Nephron (organoid): ENCODE results near the gene UGT1A10.

ENCODE experiments used
- H3K27ac Mint-ChIP-seq, 3 experiments: 2 replicates each; pipeline ENCODE4 v1.8.0; 2020; ENCODE audit warnings: mixed read lengths in 3 of 3, mild to moderate bottlenecking in 2 of 3, moderate library complexity in 1 of 3
- H3K27me3 Mint-ChIP-seq: 2 replicates; pipeline ENCODE4 v1.8.0; 2021; ENCODE audit warnings: low read depth, mild to moderate bottlenecking, moderate library complexity, mixed read lengths
- H3K36me3 Mint-ChIP-seq: 2 replicates; pipeline ENCODE4 v1.8.0; 2020; ENCODE audit warnings: low read depth, mixed read lengths
- H3K4me1 Mint-ChIP-seq: 2 replicates; pipeline ENCODE4 v1.8.0; 2020; ENCODE audit warnings: mixed read lengths
- H3K4me3 Mint-ChIP-seq, 3 experiments: 2 replicates each; pipeline ENCODE4 v1.8.0; 2020; ENCODE audit warnings: mild to moderate bottlenecking in 3 of 3, mixed read lengths in 3 of 3, moderate library complexity in 2 of 3
- H3K9me3 Mint-ChIP-seq: 2 replicates; pipeline ENCODE4 v1.8.0; 2020; ENCODE audit warnings: mixed read lengths
- TF ChIP-seq, protein P1 (sequence below), 3 experiments: fragments of 200-600 bp; sonication (generic); IDR thresholded peaks; one replicate each; pipeline ENCODE4 v1.5.0; 2021; ENCODE audit warnings: antibody characterized with exemption in 3 of 3; ENCODE audit not compliant: unreplicated experiment in 3 of 3

UGT1A10 gene

DNA sequence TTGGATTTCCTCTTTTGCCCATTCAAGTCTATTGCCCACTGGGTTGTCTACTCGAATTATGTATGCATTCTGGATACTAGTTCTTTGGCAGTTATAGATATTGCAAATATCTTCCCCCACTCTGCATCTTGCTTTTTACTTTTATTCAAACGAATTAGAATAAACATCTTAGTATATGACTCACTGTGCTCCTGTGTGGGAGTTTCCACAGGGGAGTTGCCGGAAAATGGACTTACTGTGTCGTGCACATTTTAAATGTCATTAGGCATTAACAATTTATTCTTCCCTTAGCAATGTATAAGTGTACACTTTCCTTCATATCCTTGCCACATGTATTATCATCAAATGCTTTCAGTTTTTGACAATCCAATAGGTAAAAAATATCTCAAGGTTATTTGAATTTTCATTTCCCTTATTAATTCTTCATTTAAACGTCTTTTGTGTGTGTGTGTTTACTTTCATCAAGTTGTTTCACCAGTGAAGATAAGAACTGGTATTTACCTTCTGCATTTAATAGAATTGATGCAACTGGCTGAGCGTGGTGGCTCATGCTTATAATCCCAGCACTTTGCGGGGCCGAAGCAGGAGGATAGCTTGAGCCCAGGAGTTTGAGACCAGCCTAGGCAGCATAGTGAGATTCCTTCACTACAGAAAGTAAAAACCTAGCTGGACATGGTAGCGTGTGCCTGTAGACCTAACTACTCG, 71.8 kb downstream of the UGT1A10 start:
- H3K9me3 Mint-ChIP-seq, result peaks cover 6% of the 10 kb centered on the region
- no peak overlapping the region for H3K4me3 Mint-ChIP-seq
- peaks cover 18% of the 10 kb centered on the region for H3K27me3 Mint-ChIP-seq
- no peak overlapping the region for H3K27ac Mint-ChIP-seq
- TF ChIP-seq, protein P1, sequence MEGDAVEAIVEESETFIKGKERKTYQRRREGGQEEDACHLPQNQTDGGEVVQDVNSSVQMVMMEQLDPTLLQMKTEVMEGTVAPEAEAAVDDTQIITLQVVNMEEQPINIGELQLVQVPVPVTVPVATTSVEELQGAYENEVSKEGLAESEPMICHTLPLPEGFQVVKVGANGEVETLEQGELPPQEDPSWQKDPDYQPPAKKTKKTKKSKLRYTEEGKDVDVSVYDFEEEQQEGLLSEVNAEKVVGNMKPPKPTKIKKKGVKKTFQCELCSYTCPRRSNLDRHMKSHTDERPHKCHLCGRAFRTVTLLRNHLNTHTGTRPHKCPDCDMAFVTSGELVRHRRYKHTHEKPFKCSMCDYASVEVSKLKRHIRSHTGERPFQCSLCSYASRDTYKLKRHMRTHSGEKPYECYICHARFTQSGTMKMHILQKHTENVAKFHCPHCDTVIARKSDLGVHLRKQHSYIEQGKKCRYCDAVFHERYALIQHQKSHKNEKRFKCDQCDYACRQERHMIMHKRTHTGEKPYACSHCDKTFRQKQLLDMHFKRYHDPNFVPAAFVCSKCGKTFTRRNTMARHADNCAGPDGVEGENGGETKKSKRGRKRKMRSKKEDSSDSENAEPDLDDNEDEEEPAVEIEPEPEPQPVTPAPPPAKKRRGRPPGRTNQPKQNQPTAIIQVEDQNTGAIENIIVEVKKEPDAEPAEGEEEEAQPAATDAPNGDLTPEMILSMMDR (IDR thresholded peaks at IDR 0.05; ENCODE audit: unreplicated experiment in 3 of 3), result no peak
- no peaks in the 10 kb centered on the region for H3K4me1 Mint-ChIP-seq
- no peaks in the 10 kb centered on the region for H3K36me3 Mint-ChIP-seq

DNA sequence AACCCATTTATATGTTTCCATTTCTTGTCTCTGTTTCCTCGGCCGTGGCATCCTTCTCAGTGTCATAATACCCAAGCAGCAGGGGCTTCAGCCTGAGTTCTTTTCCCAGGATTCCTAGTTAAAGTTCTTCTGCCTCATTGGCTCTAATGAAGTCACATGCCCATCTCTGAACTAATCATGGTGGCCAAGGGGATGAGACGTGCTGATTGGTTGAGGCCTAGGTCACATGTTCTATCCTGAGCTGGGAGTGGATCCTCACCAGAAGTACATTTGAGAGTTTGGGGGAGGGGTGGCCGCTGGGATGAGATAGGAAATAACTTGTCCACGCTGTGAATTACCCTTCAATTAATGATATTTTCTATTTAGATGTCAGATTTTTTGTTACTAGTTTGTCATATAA, 72.7 kb downstream of the UGT1A10 start:
- Mint-ChIP-seq H3K27ac (no peak overlapping the region), H3K4me3 (no peak overlapping the region), H3K9me3 (peaks cover 6% of the 10 kb centered on the region), H3K4me1 (no peaks in the 10 kb centered on the region), H3K36me3 (no peaks in the 10 kb centered on the region), H3K27me3 (peaks cover 21% of the 10 kb centered on the region)
- TF ChIP-seq, protein P1 (IDR thresholded peaks at IDR 0.05; ENCODE audit: unreplicated experiment in 3 of 3), result no peak

DNA sequence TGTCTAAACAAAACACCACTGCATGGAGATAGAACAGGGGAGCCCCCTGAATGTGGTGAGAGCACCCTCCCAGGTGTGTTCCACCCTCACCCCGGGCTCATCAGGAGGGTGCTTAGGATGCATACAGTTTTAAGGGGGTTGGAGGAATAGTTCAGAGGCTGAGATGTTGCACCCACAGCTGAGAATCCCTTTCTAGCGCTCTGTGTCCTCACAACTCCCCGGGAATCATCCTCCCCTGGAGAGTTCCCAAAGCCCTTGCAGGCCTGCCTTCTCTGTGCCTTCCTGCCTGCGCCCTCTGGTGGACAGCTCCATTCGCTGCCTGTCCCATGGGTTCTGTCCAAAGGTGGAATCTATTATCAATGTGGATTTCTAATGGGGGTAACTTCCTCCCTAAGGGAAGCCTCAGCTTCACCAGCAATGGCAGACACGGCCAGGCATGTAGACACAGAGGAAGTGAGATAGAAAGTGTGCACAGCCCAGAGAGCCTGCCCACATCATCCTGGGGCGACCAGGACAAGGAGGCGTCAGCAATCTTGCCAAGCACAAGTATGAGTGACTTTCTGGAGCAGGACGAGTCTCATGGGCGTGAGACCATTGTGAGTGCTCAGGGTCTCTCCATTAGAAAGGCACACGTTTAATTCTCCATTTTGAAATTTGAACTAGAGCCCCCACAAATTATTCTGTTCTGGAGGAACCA, 75.2 kb downstream of the UGT1A10 start:
- H3K4me3 Mint-ChIP-seq, result no peak overlapping the region
- TF ChIP-seq, protein P1 (IDR thresholded peaks at IDR 0.05; ENCODE audit: unreplicated experiment in 3 of 3), result peak; percentile 75 to 81 (median 81)
- no peak overlapping the region for H3K27ac Mint-ChIP-seq
- H3K9me3 Mint-ChIP-seq, result no peaks in the 10 kb centered on the region
- no peaks in the 10 kb centered on the region for H3K36me3 Mint-ChIP-seq
- H3K4me1 Mint-ChIP-seq, result no peaks in the 10 kb centered on the region
- peaks cover 29% of the 10 kb centered on the region for H3K27me3 Mint-ChIP-seq

DNA sequence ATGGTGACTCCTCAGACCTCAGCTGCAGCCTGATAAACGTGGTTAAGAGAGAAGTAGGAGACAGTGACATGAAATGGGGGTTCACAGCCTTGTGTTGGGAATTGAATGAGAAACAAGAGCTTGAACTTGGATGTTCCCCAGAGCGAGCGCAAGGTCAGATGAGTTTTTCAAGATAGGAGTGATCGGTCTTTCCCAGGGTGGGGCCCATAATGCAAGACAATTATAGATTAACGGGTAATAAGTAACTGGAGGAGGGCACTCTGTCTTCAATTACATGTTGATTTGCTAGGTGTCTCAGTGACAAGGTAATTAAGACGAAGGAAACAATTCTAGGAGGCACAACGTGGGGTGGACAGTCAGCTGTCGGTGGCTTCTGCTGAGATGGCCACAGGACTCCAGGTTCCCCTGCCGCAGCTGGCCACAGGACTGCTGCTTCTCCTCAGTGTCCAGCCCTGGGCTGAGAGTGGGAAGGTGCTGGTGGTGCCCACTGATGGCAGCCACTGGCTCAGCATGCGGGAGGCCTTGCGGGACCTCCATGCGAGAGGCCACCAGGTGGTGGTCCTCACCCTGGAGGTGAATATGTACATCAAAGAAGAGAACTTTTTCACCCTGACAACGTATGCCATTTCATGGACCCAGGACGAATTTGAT, 76.5 kb downstream of the UGT1A10 start, which contains the start of gene UGT1A5:
TSS of gene UGT1A5 (plus strand) at position 297 of the 651 bp plus-strand sequence. CDS start at position 382, 85 bp downstream.
- no peaks in the 10 kb centered on the region for H3K4me1 Mint-ChIP-seq
- no peaks in the 10 kb centered on the region for H3K36me3 Mint-ChIP-seq
- peaks cover 26% of the 10 kb centered on the region for H3K27me3 Mint-ChIP-seq
- H3K4me3 Mint-ChIP-seq, result no peak within 1 kb of the TSS
- TF ChIP-seq, protein P1 (IDR thresholded peaks at IDR 0.05; ENCODE audit: unreplicated experiment in 3 of 3), result no peak
- H3K9me3 Mint-ChIP-seq, result no peaks in the 10 kb centered on the region
- no peak within 1 kb of the TSS for H3K27ac Mint-ChIP-seq

DNA sequence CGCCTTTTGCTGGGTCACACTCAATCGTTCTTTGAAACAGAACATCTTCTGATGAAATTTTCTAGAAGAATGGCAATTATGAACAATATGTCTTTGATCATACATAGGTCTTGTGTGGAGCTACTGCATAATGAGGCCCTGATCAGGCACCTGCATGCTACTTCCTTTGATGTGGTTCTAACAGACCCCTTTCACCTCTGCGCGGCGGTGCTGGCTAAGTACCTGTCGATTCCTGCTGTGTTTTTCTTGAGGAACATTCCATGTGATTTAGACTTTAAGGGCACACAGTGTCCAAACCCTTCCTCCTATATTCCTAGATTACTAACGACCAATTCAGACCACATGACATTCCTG, 77.0 kb downstream of the UGT1A10 start:
- H3K9me3 Mint-ChIP-seq, result no peaks in the 10 kb centered on the region
- peaks cover 25% of the 10 kb centered on the region for H3K27me3 Mint-ChIP-seq
- no peak overlapping the region for H3K4me3 Mint-ChIP-seq
- H3K27ac Mint-ChIP-seq, result no peak overlapping the region
- H3K36me3 Mint-ChIP-seq, result no peaks in the 10 kb centered on the region
- TF ChIP-seq, protein P1 (IDR thresholded peaks at IDR 0.05; ENCODE audit: unreplicated experiment in 3 of 3), result no peak
- H3K4me1 Mint-ChIP-seq, result no peaks in the 10 kb centered on the region
